ENCODE data around the gene TPD52L1. TPM values are rescaled to one million over a fixed set of nuclear protein-coding genes. Genes with fewer than 3 reads are reported as not detected.

TPD52L1 gene
- total RNA-seq, 1 donor from 2014 or later: 200 TPM

DNA sequence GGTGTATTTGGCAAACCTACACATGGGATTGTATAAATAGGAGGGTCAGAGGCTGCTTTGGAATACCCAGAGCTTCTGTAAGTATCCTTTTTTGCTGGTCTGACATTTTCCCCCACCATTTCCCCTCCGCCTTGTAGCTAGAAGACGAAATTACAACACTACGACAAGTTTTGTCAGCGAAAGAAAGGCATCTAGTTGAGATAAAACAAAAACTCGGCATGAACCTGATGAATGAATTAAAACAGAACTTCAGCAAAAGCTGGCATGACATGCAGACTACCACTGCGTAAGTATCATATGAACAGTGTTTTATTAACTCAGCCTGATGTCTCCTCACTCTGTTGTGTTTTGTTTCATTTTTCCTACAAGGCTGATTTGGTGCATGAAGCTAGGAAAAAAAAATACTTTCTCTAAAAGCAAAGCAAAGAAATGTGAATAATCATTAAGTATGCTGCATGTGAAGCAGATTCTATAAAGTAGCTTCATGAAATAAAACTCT lies 75.5 kb downstream of the TPD52L1 start:
- Mint-ChIP-seq H3K27me3 (ENCODE audit: low read depth) (no peaks in the 10 kb centered on the region), H3K9me3 (no peaks in the 10 kb centered on the region), H3K4me1 (peaks cover 76% of the 10 kb centered on the region), H3K27ac (peak overlapping the region; percentile 95), H3K4me3 (peak overlapping the region; percentile 44), H3K36me3 (peaks cover 2% of the 10 kb centered on the region)
- DNase-seq (ENCODE audit: low spot score in 2 of 2, unreplicated experiment in 2 of 2): no peak
- TF ChIP-seq, protein P1, sequence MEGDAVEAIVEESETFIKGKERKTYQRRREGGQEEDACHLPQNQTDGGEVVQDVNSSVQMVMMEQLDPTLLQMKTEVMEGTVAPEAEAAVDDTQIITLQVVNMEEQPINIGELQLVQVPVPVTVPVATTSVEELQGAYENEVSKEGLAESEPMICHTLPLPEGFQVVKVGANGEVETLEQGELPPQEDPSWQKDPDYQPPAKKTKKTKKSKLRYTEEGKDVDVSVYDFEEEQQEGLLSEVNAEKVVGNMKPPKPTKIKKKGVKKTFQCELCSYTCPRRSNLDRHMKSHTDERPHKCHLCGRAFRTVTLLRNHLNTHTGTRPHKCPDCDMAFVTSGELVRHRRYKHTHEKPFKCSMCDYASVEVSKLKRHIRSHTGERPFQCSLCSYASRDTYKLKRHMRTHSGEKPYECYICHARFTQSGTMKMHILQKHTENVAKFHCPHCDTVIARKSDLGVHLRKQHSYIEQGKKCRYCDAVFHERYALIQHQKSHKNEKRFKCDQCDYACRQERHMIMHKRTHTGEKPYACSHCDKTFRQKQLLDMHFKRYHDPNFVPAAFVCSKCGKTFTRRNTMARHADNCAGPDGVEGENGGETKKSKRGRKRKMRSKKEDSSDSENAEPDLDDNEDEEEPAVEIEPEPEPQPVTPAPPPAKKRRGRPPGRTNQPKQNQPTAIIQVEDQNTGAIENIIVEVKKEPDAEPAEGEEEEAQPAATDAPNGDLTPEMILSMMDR (IDR thresholded peaks at IDR 0.05; ENCODE audit: unreplicated experiment): no peak

DNA sequence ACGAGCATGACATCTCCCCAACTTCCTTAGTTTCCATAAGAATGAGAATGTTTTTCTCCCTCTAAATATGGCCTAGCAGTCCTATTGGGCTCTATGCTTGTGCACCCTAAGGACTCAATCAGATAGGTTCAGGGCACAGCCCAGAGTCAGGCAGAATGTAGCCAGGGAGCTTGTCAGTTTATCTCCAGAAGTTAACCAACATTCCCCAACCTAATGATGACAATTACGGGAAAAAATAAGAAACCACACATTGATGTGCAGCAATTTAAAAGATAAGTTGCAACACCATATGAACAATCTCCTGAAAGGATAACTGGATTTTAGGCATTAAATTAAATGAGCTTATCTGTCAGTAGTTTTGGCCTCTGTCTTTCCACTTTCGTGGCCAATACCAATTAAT lies 77.1 kb downstream of the TPD52L1 start:
- H3K4me1 Mint-ChIP-seq: peaks cover 80% of the 10 kb centered on the region

DNA sequence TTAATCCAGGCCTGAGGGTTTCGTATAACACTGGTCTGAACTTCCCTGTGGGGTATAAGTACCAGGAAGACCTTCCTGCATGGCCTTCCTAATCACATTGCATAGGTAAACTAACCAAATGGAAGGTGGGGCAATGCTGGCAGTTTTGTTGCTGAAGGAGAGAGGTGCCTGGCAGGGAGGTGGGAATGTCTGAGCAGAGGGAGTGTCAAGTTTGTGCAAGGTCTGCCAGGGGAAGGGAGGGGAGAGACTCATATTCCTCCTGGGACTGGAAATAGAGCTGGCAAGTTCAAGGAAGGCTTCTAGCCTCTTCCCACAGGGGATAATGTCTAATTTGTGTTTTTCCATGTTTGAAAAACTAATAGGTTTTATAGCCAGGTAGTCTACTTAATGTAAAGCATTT lies 77.6 kb downstream of the TPD52L1 start:
- TF ChIP-seq, protein P1 (IDR thresholded peaks at IDR 0.05; ENCODE audit: unreplicated experiment): no peak
- Mint-ChIP-seq H3K36me3 (no peaks in the 10 kb centered on the region), H3K27ac (peak overlapping the region; percentile 94), H3K4me1 (peaks cover 78% of the 10 kb centered on the region), H3K27me3 (ENCODE audit: low read depth) (no peaks in the 10 kb centered on the region), H3K4me3 (peak overlapping the region; percentile 8), H3K9me3 (no peaks in the 10 kb centered on the region)
- no peak for DNase-seq (ENCODE audit: low spot score in 2 of 2, unreplicated experiment in 2 of 2)

More for the DNA sequence above, 77.1 kb downstream of the TPD52L1 start:
- Mint-ChIP-seq H3K9me3 (no peaks in the 10 kb centered on the region), H3K27ac (peak overlapping the region; percentile 94), H3K4me3 (no peak overlapping the region), H3K27me3 (ENCODE audit: low read depth) (no peaks in the 10 kb centered on the region), H3K36me3 (no peaks in the 10 kb centered on the region)
- no peak for DNase-seq (ENCODE audit: low spot score in 2 of 2, unreplicated experiment in 2 of 2)
- TF ChIP-seq, protein P1 (IDR thresholded peaks at IDR 0.05; ENCODE audit: unreplicated experiment): no peak

DNA sequence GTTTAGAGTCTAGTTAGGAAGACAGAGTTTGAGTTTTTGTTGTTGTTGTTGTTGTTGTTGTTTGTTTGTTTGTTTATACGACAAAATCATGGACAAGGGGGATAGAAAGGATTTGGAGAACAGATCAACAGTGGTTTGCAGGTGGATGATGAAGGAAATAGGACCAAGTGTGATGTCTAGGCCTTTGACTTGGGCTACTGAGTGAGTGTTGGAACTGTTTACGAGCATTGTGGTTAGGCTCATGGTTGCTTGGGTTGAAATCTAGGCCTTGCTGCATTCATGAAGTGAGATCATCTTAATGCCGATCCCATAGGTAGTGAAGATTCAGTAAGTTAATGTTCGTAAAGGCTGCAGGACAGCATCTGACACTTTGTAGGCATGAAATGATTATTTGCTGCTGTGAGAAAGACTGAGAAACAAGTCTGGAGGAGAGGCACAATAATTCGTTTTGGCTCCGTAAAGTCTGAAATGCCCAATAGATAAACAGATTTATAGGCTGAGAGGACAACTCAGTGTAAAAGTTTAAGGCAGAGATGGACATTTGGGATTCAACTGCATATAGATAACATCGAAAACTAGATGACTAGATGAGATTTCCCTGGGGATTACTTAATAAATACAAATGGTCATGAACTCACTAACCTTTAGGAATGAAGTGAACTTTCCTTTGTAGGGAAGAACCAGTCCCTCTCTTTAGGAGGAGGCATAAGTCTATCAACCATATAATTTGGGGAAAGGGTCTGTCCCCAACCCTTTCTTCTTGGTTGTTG lies 78.2 kb downstream of the TPD52L1 start:
- no peak for DNase-seq (ENCODE audit: low spot score in 2 of 2, unreplicated experiment in 2 of 2)
- no peaks in the 10 kb centered on the region for H3K27me3 Mint-ChIP-seq (ENCODE audit: low read depth)
- H3K9me3 Mint-ChIP-seq: no peaks in the 10 kb centered on the region
- H3K4me1 Mint-ChIP-seq: peaks cover 74% of the 10 kb centered on the region
- peaks cover 2% of the 10 kb centered on the region for H3K36me3 Mint-ChIP-seq
- H3K4me3 Mint-ChIP-seq: no peak overlapping the region
- peak overlapping the region; percentile 94 for H3K27ac Mint-ChIP-seq
- TF ChIP-seq, protein P1 (IDR thresholded peaks at IDR 0.05; ENCODE audit: unreplicated experiment): no peak

DNA sequence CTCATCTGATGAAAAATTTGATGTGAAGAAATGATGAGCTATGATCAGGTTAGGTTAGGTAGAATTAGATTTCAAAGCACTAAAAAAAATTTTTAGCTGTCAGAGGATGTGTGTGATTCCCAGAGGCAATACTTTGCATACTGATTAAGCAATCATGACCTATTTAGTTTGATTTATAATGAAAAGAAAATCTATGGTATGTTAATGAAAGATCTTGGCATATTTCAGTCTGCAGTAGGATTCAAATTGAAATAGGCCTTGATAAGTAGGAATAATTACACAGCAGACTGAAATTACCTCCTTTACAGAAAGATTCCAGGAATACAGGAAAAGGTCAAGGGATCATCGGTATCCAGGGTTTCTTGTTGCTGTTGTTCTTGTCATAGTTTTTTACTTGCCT lies 78.9 kb downstream of the TPD52L1 start:
- no peaks in the 10 kb centered on the region for H3K27me3 Mint-ChIP-seq (ENCODE audit: low read depth)
- H3K36me3 Mint-ChIP-seq: peaks cover 7% of the 10 kb centered on the region
- H3K9me3 Mint-ChIP-seq: no peaks in the 10 kb centered on the region
- peak overlapping the region; percentile 94 for H3K27ac Mint-ChIP-seq
- no peak overlapping the region for H3K4me3 Mint-ChIP-seq
- TF ChIP-seq, protein P1 (IDR thresholded peaks at IDR 0.05; ENCODE audit: unreplicated experiment): no peak
- DNase-seq (ENCODE audit: low spot score in 2 of 2, unreplicated experiment in 2 of 2): no peak
- H3K4me1 Mint-ChIP-seq: peaks cover 67% of the 10 kb centered on the region

Measured in mesothelial cell of epicardium (in vitro differentiated cells).